Stimulated activated effector memory CD8-positive, alpha-beta T cell treated with anti-CD3 and anti-CD28 coated beads, Interleukin-12 subunit alpha, Interleukin-12 subunit beta, amount 100 ng/mL, for 72 hours (primary cell): ENCODE data around the gene CLIP1.
A peak's percentile ranks its signal among the peaks of the same experiment; 100 is the strongest.
"Not testable (repeated sequence)": the region's sequence is repeated elsewhere in the genome, so short reads cannot be mapped to it uniquely, and the experiment has no call there.

ENCODE experiments used
- ATAC-seq: fragments of 150-1000 bp; cut with Tn5 transposase; 2 replicates; pipeline ENCODE4 v1.10.0; 2021
- DNase-seq, 2 donors: peaks; one replicate each; pipeline ENCODE4 v3.0.0; 2021 to 2022; ENCODE audit warnings: low spot score in 2 of 2
- H3K27ac Mint-ChIP-seq: one replicate; pipeline ENCODE4 v1.8.0; 2022; ENCODE audit warnings: mild to moderate bottlenecking, mixed read lengths
- H3K36me3 Mint-ChIP-seq: one replicate; pipeline ENCODE4 v1.8.0; 2022; ENCODE audit warnings: mild to moderate bottlenecking, mixed read lengths
- H3K4me1 Mint-ChIP-seq: one replicate; pipeline ENCODE4 v1.8.0; 2022; ENCODE audit warnings: mixed read lengths
- H3K4me3 Mint-ChIP-seq: one replicate; pipeline ENCODE4 v1.8.0; 2022; ENCODE audit warnings: mild to moderate bottlenecking, mixed read lengths
- H3K9me3 Mint-ChIP-seq: one replicate; pipeline ENCODE4 v1.8.0; 2022; ENCODE audit warnings: mixed read lengths

Gene CLIP1

GRCh38 chr12:122413516-122414404, 8.7 kb downstream of the CLIP1 start:
- DNase-seq, result no peak
- ATAC-seq, result no peak
- Mint-ChIP-seq H3K27ac (peak overlapping the region; percentile 98), H3K36me3 (peaks cover 20% of the 10 kb centered on the region), H3K9me3 (no peaks in the 10 kb centered on the region), H3K4me3 (peak overlapping the region; percentile 67), H3K4me1 (peaks cover 32% of the 10 kb centered on the region)

- Mint-ChIP-seq H3K9me3 (no peaks in the 10 kb centered on the region), H3K36me3 (peaks cover 17% of the 10 kb centered on the region), H3K27ac (peak overlapping the region; percentile 98), H3K4me3 (peak overlapping the region; percentile 67), H3K4me1 (peaks cover 27% of the 10 kb centered on the region)
- DNase-seq, result no peak
- ATAC-seq, result peak; percentile 84
Observed at GRCh38 chr12:122412851-122413433, 9.5 kb downstream of the CLIP1 start.

- peak overlapping the region; percentile 98 for H3K27ac Mint-ChIP-seq
- ATAC-seq, result no peak
- peaks cover 27% of the 10 kb centered on the region for H3K4me1 Mint-ChIP-seq
- peak overlapping the region; percentile 67 for H3K4me3 Mint-ChIP-seq
- DNase-seq, result no peak
- no peaks in the 10 kb centered on the region for H3K9me3 Mint-ChIP-seq
- peaks cover 4% of the 10 kb centered on the region for H3K36me3 Mint-ChIP-seq
Observed at GRCh38 chr12:122411537-122411936, 10.9 kb downstream of the CLIP1 start.

DNA sequence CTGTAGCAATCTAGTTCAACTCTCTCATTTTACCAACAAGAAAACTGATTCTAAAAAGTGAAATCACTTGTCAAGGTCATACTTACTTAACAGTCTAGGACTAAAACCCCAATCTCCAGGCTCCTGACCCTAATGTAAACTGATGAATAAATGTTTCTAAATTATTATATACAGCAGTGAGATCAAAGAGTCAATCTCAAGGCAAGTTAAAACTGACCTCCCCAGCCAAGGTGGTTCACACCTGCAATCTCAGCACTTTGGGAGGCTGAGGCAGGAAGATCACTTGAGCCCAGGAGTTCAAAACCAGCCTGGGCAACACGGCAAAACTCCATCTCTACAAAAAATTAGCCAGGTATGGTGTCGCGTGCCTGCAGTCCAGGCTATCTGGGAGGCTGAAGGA, 15.3 kb downstream of the CLIP1 start:
- H3K4me1 Mint-ChIP-seq, result peaks cover 36% of the 10 kb centered on the region
- DNase-seq (no peak), ATAC-seq (no peak)
- no peaks in the 10 kb centered on the region for H3K9me3 Mint-ChIP-seq
- H3K4me3 Mint-ChIP-seq, result no peak overlapping the region
- H3K36me3 Mint-ChIP-seq, result peaks cover 16% of the 10 kb centered on the region
- H3K27ac Mint-ChIP-seq, result peak overlapping the region; percentile 80

GRCh38 chr12:122406701-122407164, 15.7 kb downstream of the CLIP1 start:
- Mint-ChIP-seq H3K4me3 (no peak overlapping the region), H3K9me3 (no peaks in the 10 kb centered on the region), H3K4me1 (peaks cover 36% of the 10 kb centered on the region), H3K36me3 (peaks cover 16% of the 10 kb centered on the region), H3K27ac (no peak overlapping the region)
- ATAC-seq, result no peak
- DNase-seq, result no peak

DNA sequence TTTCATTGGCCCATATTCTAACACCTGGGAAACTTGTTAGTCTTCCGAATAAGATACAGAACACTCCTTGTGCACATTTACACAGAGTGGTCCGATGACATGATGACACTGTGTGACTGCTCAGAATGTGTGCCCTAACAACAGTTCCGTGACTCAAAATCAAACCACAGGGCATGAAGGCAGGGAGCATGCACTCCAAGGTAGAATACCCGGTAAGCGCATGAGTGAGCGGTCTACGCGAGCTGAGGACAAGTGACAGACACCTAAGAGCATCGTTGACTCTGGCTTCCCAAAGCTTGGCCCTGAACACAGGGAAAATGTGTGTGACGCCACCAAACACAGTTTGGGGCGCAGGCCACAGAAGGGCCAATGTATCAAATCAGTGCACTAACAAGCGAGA, 18.6 kb downstream of the CLIP1 start:
- DNase-seq (no peak), ATAC-seq (peak; percentile 52)
- Mint-ChIP-seq H3K36me3 (peaks cover 35% of the 10 kb centered on the region), H3K9me3 (no peaks in the 10 kb centered on the region), H3K4me3 (no peak overlapping the region), H3K27ac (no peak overlapping the region), H3K4me1 (peaks cover 46% of the 10 kb centered on the region)

- Mint-ChIP-seq H3K4me1 (peaks cover 46% of the 10 kb centered on the region), H3K9me3 (no peaks in the 10 kb centered on the region), H3K4me3 (no peak overlapping the region), H3K27ac (peak overlapping the region; percentile 24), H3K36me3 (peaks cover 38% of the 10 kb centered on the region)
- ATAC-seq (peak; percentile 77), DNase-seq (no peak)
Observed at GRCh38 chr12:122403115-122403770, 19.2 kb downstream of the CLIP1 start.

DNA sequence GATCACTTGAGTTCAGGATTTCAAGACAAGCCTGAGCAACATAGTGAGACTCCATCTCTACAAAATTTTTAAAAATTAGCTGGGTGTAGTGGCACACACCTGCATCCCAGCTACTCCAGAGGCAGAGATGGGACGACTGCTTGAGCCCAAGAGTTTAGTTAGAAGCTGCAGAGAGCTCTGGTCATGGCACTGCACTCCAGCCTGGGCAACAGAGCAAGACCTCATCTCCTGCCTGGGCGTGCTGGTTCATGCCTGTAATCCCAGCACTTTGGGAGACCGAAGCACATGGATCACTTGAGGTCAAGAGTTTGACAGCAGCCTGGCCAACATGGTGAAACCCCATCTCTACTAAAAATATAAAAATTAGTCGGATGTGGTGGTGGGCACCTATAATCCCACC, 20.2 kb downstream of the CLIP1 start:
- DNase-seq (no peak), ATAC-seq (no peak)
- Mint-ChIP-seq H3K36me3 (peaks cover 47% of the 10 kb centered on the region), H3K4me3 (no peak overlapping the region), H3K27ac (no peak overlapping the region), H3K9me3 (no peaks in the 10 kb centered on the region), H3K4me1 (peaks cover 42% of the 10 kb centered on the region)

DNA sequence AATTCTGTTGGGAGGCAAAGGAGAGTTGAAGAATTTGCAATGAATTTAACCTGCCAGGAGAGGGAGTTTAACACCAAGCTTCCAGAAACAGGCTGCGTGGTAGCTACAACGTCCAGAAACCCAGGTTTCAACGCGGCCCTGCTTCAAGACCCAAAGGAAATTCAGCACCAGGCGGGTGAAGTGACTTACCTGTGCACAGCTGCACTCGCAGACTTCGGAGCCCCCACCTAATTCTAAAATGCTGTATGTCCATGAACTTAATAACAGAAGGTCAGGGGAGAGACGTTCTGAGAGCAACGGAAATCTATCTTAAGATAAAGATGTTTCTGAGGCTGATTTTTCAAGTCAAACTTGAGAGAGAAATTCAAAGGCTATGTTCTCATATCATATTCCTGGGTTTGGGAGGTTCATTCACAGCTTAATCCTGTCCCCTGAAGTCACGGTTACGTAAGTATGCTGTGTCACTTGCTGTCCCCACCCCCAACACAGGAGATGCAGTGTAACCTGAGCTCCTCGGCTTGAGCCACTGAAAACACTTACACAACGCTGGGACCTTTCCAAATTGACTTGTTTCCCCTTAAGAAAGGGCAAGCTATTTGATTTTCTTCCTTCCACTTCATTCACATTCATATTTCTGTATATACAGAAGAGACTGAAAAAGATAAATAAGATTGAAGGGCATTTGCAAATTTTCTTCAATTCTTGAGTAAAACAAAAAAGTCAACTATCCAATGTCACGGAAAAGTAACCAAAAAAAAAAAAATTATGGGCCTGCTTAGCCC, 22.7 kb downstream of the CLIP1 start:
- DNase-seq (no peak), ATAC-seq (peak; percentile 67)
- Mint-ChIP-seq H3K4me3 (peak overlapping the region; percentile 32), H3K36me3 (peaks cover 61% of the 10 kb centered on the region), H3K9me3 (no peaks in the 10 kb centered on the region), H3K27ac (peak overlapping the region; percentile 80), H3K4me1 (peaks cover 42% of the 10 kb centered on the region)

GRCh38 chr12:122399254-122399591, 23.2 kb downstream of the CLIP1 start:
- no peak for DNase-seq
- H3K27ac Mint-ChIP-seq, result peak overlapping the region; percentile 80
- ATAC-seq, result peak; percentile 2
- H3K9me3 Mint-ChIP-seq, result no peaks in the 10 kb centered on the region
- H3K4me1 Mint-ChIP-seq, result peaks cover 40% of the 10 kb centered on the region
- H3K4me3 Mint-ChIP-seq, result peak overlapping the region; percentile 32
- peaks cover 61% of the 10 kb centered on the region for H3K36me3 Mint-ChIP-seq

- Mint-ChIP-seq H3K36me3 (peaks cover 55% of the 10 kb centered on the region), H3K4me1 (peaks cover 29% of the 10 kb centered on the region)
- ATAC-seq, DNase-seq, H3K9me3 Mint-ChIP-seq, H3K4me3 Mint-ChIP-seq, H3K27ac Mint-ChIP-seq: not testable (repeated sequence)
Observed at GRCh38 chr12:122397981-122398380, 24.5 kb downstream of the CLIP1 start.

GRCh38 chr12:122395319-122395718, 27.1 kb downstream of the CLIP1 start:
- H3K4me1 Mint-ChIP-seq, result peaks cover 21% of the 10 kb centered on the region
- peak overlapping the region; percentile 71 for H3K27ac Mint-ChIP-seq
- no peak overlapping the region for H3K4me3 Mint-ChIP-seq
- no peak for ATAC-seq
- peaks cover 50% of the 10 kb centered on the region for H3K36me3 Mint-ChIP-seq
- H3K9me3 Mint-ChIP-seq, result no peaks in the 10 kb centered on the region
- no peak for DNase-seq

GRCh38 chr12:122394626-122395194, 27.8 kb downstream of the CLIP1 start:
- peaks cover 15% of the 10 kb centered on the region for H3K4me1 Mint-ChIP-seq
- H3K4me3 Mint-ChIP-seq, result no peak overlapping the region

GRCh38 chr12:122393817-122394216, 28.7 kb downstream of the CLIP1 start:
- H3K27ac Mint-ChIP-seq, result no peak overlapping the region
- H3K36me3 Mint-ChIP-seq, result peaks cover 35% of the 10 kb centered on the region
- no peak for DNase-seq
- H3K4me3 Mint-ChIP-seq, result no peak overlapping the region
- H3K9me3 Mint-ChIP-seq, result no peaks in the 10 kb centered on the region
- ATAC-seq, result no peak
- H3K4me1 Mint-ChIP-seq, result peaks cover 8% of the 10 kb centered on the region

More at GRCh38 chr12:122394626-122395194, 27.8 kb downstream of the CLIP1 start:
- ATAC-seq (no peak), DNase-seq (no peak)
- Mint-ChIP-seq H3K27ac (no peak overlapping the region), H3K9me3 (no peaks in the 10 kb centered on the region), H3K36me3 (peaks cover 44% of the 10 kb centered on the region)

DNA sequence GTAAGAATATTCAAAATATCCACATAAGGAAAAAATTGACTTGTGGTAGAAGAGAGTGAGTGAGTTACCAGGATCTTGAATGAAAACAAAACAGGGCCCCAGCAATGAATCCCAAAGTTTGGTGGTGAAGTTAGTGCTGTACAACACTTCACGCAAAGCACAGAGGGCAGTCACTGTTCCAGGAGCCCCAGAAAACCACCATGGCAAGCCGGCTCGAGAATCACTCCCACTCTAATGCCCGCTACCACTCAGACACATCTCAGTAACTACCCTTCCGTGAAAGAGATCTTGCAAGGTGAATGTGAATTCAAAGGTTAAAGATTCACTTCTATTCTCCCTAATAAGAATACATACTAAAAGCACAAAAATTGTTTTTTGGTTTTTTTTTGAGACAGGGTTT, 30.1 kb downstream of the CLIP1 start:
- no peaks in the 10 kb centered on the region for H3K9me3 Mint-ChIP-seq
- H3K36me3 Mint-ChIP-seq, result peaks cover 25% of the 10 kb centered on the region
- DNase-seq, result no peak
- no peak overlapping the region for H3K4me3 Mint-ChIP-seq
- H3K4me1 Mint-ChIP-seq, result peaks cover 8% of the 10 kb centered on the region
- H3K27ac Mint-ChIP-seq, result no peak overlapping the region
- no peak for ATAC-seq
